A673 (cell line): Measurements from ENCODE around the gene NHSL1.

ENCODE experiments used
- EZH2 ChIP-seq: fragments of 200-600 bp; sonication (generic); IDR thresholded peaks from 2 replicates; pipeline ENCODE4 v1.6.1; 2017; ENCODE audit warnings: borderline replicate concordance, low read depth, mild to moderate bottlenecking, mixed read lengths, antibody characterized with exemption, low read length; ENCODE audit not compliant: poor library complexity, severe bottlenecking
- TF ChIP-seq, protein P1 (sequence below): fragments of 300-800, 200-600 bp; sonication (generic); conservative IDR thresholded peaks from 2 replicates; pipeline ENCODE4 v1.5.1; 2017; ENCODE audit warnings: low read depth, mild to moderate bottlenecking, antibody characterized with exemption, low read length, moderate library complexity, mixed read lengths

DNA sequence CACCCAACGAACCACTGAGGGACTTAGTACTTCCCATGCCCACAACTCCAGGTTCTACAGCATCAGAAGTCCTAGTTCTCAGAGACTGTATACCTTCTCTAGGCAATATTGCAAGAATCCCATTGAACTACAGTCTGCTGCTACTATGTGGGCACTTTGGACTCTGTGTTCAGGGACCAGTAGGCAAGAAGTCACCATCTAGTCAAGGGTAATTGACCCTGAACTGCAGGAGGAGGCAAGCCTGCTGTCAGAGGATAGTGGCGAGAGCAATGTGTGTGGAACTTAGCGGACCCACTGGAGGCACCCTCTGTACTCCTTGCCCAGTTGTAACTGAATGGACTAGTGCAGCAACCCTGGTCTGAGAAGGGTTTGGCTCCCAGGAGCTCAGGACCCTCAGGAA lies 79.5 kb downstream of the NHSL1 start:
- TF ChIP-seq, protein P1, sequence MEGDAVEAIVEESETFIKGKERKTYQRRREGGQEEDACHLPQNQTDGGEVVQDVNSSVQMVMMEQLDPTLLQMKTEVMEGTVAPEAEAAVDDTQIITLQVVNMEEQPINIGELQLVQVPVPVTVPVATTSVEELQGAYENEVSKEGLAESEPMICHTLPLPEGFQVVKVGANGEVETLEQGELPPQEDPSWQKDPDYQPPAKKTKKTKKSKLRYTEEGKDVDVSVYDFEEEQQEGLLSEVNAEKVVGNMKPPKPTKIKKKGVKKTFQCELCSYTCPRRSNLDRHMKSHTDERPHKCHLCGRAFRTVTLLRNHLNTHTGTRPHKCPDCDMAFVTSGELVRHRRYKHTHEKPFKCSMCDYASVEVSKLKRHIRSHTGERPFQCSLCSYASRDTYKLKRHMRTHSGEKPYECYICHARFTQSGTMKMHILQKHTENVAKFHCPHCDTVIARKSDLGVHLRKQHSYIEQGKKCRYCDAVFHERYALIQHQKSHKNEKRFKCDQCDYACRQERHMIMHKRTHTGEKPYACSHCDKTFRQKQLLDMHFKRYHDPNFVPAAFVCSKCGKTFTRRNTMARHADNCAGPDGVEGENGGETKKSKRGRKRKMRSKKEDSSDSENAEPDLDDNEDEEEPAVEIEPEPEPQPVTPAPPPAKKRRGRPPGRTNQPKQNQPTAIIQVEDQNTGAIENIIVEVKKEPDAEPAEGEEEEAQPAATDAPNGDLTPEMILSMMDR = no peak
- no peak for TF ChIP-seq EZH2
